ENCODE results near the gene MRPL58. TPM values are rescaled to one million over a fixed set of nuclear protein-coding genes. Genes with fewer than 3 reads are reported as not detected.
A peak's percentile ranks its signal among the peaks of the same experiment; 100 is the strongest.
"Not testable (repeated sequence)": the region's sequence is repeated elsewhere in the genome, so short reads cannot be mapped to it uniquely, and the experiment has no call there.

The MRPL58 gene
- total RNA-seq, 3 donors from 2014 or later = 38.6 to 48.6 (median 44.6) TPM

GRCh38 chr17:75019710-75020109, 7.2 kb downstream of the MRPL58 start:
- no peak overlapping the region for H3K4me3 ChIP-seq
- TF ChIP-seq POLR2AphosphoS5 (IDR thresholded peaks at IDR 0.05) (no peak), CTCF (IDR thresholded peaks at IDR 0.05) (no peak), POLR2A (IDR thresholded peaks at IDR 0.05) (no peak)
- DNase-seq (ENCODE audit: low spot score in 2 of 2) = no peak
- H3K27me3 ChIP-seq = no peaks in the 10 kb centered on the region
- H3K27ac ChIP-seq = no peak overlapping the region
- H3K4me1 ChIP-seq = no peaks in the 10 kb centered on the region
- H3K9me3 ChIP-seq = no peaks in the 10 kb centered on the region
- intact Hi-C loops (cut with DNase I; ENCODE audit: low total_unique reads) = loop anchor here (2.0 kb wide), 1 partner anchor 17 kb away; no protein-coding TSS in a partner anchor
- no peaks in the 10 kb centered on the region for H3K36me3 ChIP-seq

- Histone ChIP-seq H3K4me3 (no peak overlapping the region), H3K36me3 (no peaks in the 10 kb centered on the region), H3K27me3 (no peaks in the 10 kb centered on the region), H3K4me1 (no peaks in the 10 kb centered on the region), H3K27ac (no peak overlapping the region), H3K9me3 (no peaks in the 10 kb centered on the region)
- intact Hi-C loops (cut with DNase I; ENCODE audit: low total_unique reads) = loop anchor here (2.0 kb wide), 1 partner anchor 18 kb away; no protein-coding TSS in a partner anchor
- TF ChIP-seq CTCF (IDR thresholded peaks at IDR 0.05) (no peak), POLR2A (IDR thresholded peaks at IDR 0.05) (no peak), POLR2AphosphoS5 (IDR thresholded peaks at IDR 0.05) (no peak)
- no peak for DNase-seq (ENCODE audit: low spot score in 2 of 2)
These were observed 8.1 kb downstream of the MRPL58 start for GRCh38 chr17:75020331-75021110.

GRCh38 chr17:75024686-75025397, 12.4 kb downstream of the MRPL58 start:
- Histone ChIP-seq H3K9me3 (no peaks in the 10 kb centered on the region), H3K27ac (peak overlapping the region; percentile 7 to 17), H3K27me3 (no peaks in the 10 kb centered on the region), H3K4me1 (no peaks in the 10 kb centered on the region), H3K4me3 (no peak overlapping the region), H3K36me3 (no peaks in the 10 kb centered on the region)
- intact Hi-C loops (cut with DNase I; ENCODE audit: low total_unique reads) = no loop called here
- DNase-seq (ENCODE audit: low spot score in 2 of 2) = no peak
- TF ChIP-seq POLR2AphosphoS5 (IDR thresholded peaks at IDR 0.05) (no peak), CTCF (IDR thresholded peaks at IDR 0.05) (no peak), POLR2A (IDR thresholded peaks at IDR 0.05) (no peak)

GRCh38 chr17:75025398-75025734, 12.9 kb downstream of the MRPL58 start:
- H3K27me3 ChIP-seq; H3K4me1 ChIP-seq; DNase-seq (ENCODE audit: low spot score in 2 of 2); H3K36me3 ChIP-seq; H3K9me3 ChIP-seq; intact Hi-C loops (cut with DNase I; ENCODE audit: low total_unique reads); H3K4me3 ChIP-seq: not testable (repeated sequence)
- peak overlapping the region in 1 of 2 donors; percentile 7 for H3K27ac ChIP-seq

- not testable (repeated sequence) for DNase-seq (ENCODE audit: low spot score in 2 of 2)
These were observed 14.2 kb downstream of the MRPL58 start for GRCh38 chr17:75026650-75027049.

GRCh38 chr17:75030161-75030560, 17.7 kb downstream of the MRPL58 start:
- Histone ChIP-seq H3K27ac (no peak overlapping the region), H3K9me3 (no peaks in the 10 kb centered on the region), H3K4me3 (no peak overlapping the region), H3K27me3 (no peaks in the 10 kb centered on the region), H3K4me1 (peaks cover 3 to 9% of the 10 kb centered on the region in 2 donors), H3K36me3 (no peaks in the 10 kb centered on the region)
- DNase-seq (ENCODE audit: low spot score in 2 of 2) = no peak
- intact Hi-C loops (cut with DNase I; ENCODE audit: low total_unique reads) = loop anchor here (10.0 kb wide), 1 partner anchor 45 kb away; the partner anchor contains the start of gene CDR2L
- no peak for TF ChIP-seq CTCF (IDR thresholded peaks at IDR 0.05)
- no peak for TF ChIP-seq POLR2A (IDR thresholded peaks at IDR 0.05)
- no peak for TF ChIP-seq POLR2AphosphoS5 (IDR thresholded peaks at IDR 0.05)

More at GRCh38 chr17:75026650-75027049, 14.2 kb downstream of the MRPL58 start:
- H3K36me3 ChIP-seq; H3K9me3 ChIP-seq; H3K27me3 ChIP-seq; H3K27ac ChIP-seq; intact Hi-C loops (cut with DNase I; ENCODE audit: low total_unique reads); H3K4me3 ChIP-seq; H3K4me1 ChIP-seq: not testable (repeated sequence)

All from breast epithelium (tissue), 4 donors.